Measurements from ENCODE around the gene TANGO6. TPM values are rescaled to one million over a fixed set of nuclear protein-coding genes. Genes with fewer than 3 reads are reported as not detected.
"Not testable (repeated sequence)": the region's sequence is repeated elsewhere in the genome, so short reads cannot be mapped to it uniquely, and the experiment has no call there.

Gene TANGO6
- 22.3 and 24.4 TPM in 2 replicates for total RNA-seq (2014; rRNA removed; shearing (Covaris generic))

- peak; percentile 74 for DNase-seq (ENCODE audit: low spot score)
These were observed at the start of gene TANGO6 for GRCh38 chr16:68843482-68844210. TSS of gene TANGO6 (plus strand) at chr16:68843531. CDS start at chr16:68843618, 87 bp downstream.

- DNase-seq (ENCODE audit: low spot score), result no peak
These were observed 44.9 kb upstream of the TANGO6 start for GRCh38 chr16:68798398-68798797.

GRCh38 chr16:68800257-68800875 is 43.0 kb upstream of the TANGO6 start:
- peak; percentile 82 for DNase-seq (ENCODE audit: low spot score)

- DNase-seq (ENCODE audit: low spot score), result peak; percentile 94
These were observed 41.1 kb upstream of the TANGO6 start for GRCh38 chr16:68802190-68802589.

- no peak for DNase-seq (ENCODE audit: low spot score)
These were observed 36.9 kb upstream of the TANGO6 start for GRCh38 chr16:68806422-68806821.

GRCh38 chr16:68806981-68807380 is 36.4 kb upstream of the TANGO6 start:
- DNase-seq (ENCODE audit: low spot score), result no peak

- DNase-seq (ENCODE audit: low spot score), result no peak
These were observed 28.8 kb upstream of the TANGO6 start for GRCh38 chr16:68814516-68814915.

- peak; percentile 87 for DNase-seq (ENCODE audit: low spot score)
These were observed 19.8 kb upstream of the TANGO6 start for GRCh38 chr16:68823401-68824135.

- no peak for DNase-seq (ENCODE audit: low spot score)
These were observed 17.9 kb upstream of the TANGO6 start for GRCh38 chr16:68825427-68825826.

- no peak for DNase-seq (ENCODE audit: low spot score)
These were observed 16.7 kb upstream of the TANGO6 start for GRCh38 chr16:68826652-68827051.

GRCh38 chr16:68833251-68833650 is 10.1 kb upstream of the TANGO6 start:
- DNase-seq (ENCODE audit: low spot score), result no peak

- DNase-seq (ENCODE audit: low spot score), result no peak
These were observed 8.8 kb upstream of the TANGO6 start for GRCh38 chr16:68834550-68834949.

- no peak for DNase-seq (ENCODE audit: low spot score)
These were observed 7.4 kb upstream of the TANGO6 start for GRCh38 chr16:68835970-68836369.

GRCh38 chr16:68839831-68840230 is 3.5 kb upstream of the TANGO6 start:
- no peak for DNase-seq (ENCODE audit: low spot score)

GRCh38 chr16:68842964-68843481 is 308 bp upstream of the TANGO6 start:
- DNase-seq (ENCODE audit: low spot score), result not testable (repeated sequence)

- no peak for DNase-seq (ENCODE audit: low spot score)
These were observed 857 bp downstream of the TANGO6 start for GRCh38 chr16:68844211-68844564.

GRCh38 chr16:68848786-68849185 is 5.5 kb downstream of the TANGO6 start:
- no peak for DNase-seq (ENCODE audit: low spot score)

GRCh38 chr16:68850481-68850880 is 7.2 kb downstream of the TANGO6 start:
- DNase-seq (ENCODE audit: low spot score), result no peak

- DNase-seq (ENCODE audit: low spot score), result no peak
These were observed 8.3 kb downstream of the TANGO6 start for GRCh38 chr16:68851601-68852000.

GRCh38 chr16:68857479-68857878 is 14.1 kb downstream of the TANGO6 start:
- no peak for DNase-seq (ENCODE audit: low spot score)

- no peak for DNase-seq (ENCODE audit: low spot score)
These were observed 16.5 kb downstream of the TANGO6 start for GRCh38 chr16:68859828-68860227.

Data from A172 (cell line).